ENCODE results near the gene ZNF644. TPM values are rescaled to one million over a fixed set of nuclear protein-coding genes. Genes with fewer than 3 reads are reported as not detected.
"Not testable (repeated sequence)": the region's sequence is repeated elsewhere in the genome, so short reads cannot be mapped to it uniquely, and the experiment has no call there.

ZNF644 gene
- total RNA-seq, 1 experiment from 2014 or later: 46.2 TPM

- Mint-ChIP-seq H3K4me1 (ENCODE audit: insufficient read depth, unreplicated experiment) (no peaks in the 10 kb centered on the region), H3K9me3 (ENCODE audit: unreplicated experiment) (no peaks in the 10 kb centered on the region), H3K4me3 (ENCODE audit: unreplicated experiment) (no peak overlapping the region), H3K27ac (ENCODE audit: low read depth, unreplicated experiment) (no peak overlapping the region), H3K27me3 (ENCODE audit: insufficient read depth, unreplicated experiment) (no peaks in the 10 kb centered on the region), H3K36me3 (ENCODE audit: insufficient read depth, unreplicated experiment) (no peaks in the 10 kb centered on the region)
- TF ChIP-seq CTCF (IDR thresholded peaks at IDR 0.05; ENCODE audit: unreplicated experiment): no peak
- intact Hi-C loops (cut with micrococcal nuclease): no loop called here
- ChIA-PET POLR2A (interaction anchor here (0.7 to 1.1 kb wide), 2 partner anchors 10 to 37 kb away, joined by 3 read pairs; partner anchors contain the start of gene ZNF644), CTCF (interaction anchor here (0.6 to 1.1 kb wide), 5 partner anchors 8 to 106 kb away, joined by 3 to 5 read pairs (median 4); no protein-coding TSS in a partner anchor)
- no peak for DNase-seq (ENCODE audit: unreplicated experiment)
- BruUV-seq (replicated peaks): no TSS peak
Observed at GRCh38 chr1:91059157-91059556, 37.3 kb upstream of the ZNF644 start.

GRCh38 chr1:91057784-91058183 is 35.9 kb upstream of the ZNF644 start:
- no peak for TF ChIP-seq CTCF (IDR thresholded peaks at IDR 0.05; ENCODE audit: unreplicated experiment)
- no TSS peak for BruUV-seq (replicated peaks)
- DNase-seq (ENCODE audit: unreplicated experiment): no peak
- no peaks in the 10 kb centered on the region for H3K36me3 Mint-ChIP-seq (ENCODE audit: insufficient read depth, unreplicated experiment)
- ChIA-PET CTCF (no interaction called here), POLR2A (no interaction called here)
- no peak overlapping the region for H3K27ac Mint-ChIP-seq (ENCODE audit: low read depth, unreplicated experiment)
- H3K9me3 Mint-ChIP-seq (ENCODE audit: unreplicated experiment): no peaks in the 10 kb centered on the region
- intact Hi-C loops (cut with micrococcal nuclease): no loop called here
- H3K4me1 Mint-ChIP-seq (ENCODE audit: insufficient read depth, unreplicated experiment): no peaks in the 10 kb centered on the region
- no peaks in the 10 kb centered on the region for H3K27me3 Mint-ChIP-seq (ENCODE audit: insufficient read depth, unreplicated experiment)
- H3K4me3 Mint-ChIP-seq (ENCODE audit: unreplicated experiment): no peak overlapping the region

GRCh38 chr1:91054780-91055481 is 33.1 kb upstream of the ZNF644 start:
- intact Hi-C loops (cut with micrococcal nuclease): no loop called here
- Mint-ChIP-seq H3K4me1 (ENCODE audit: insufficient read depth, unreplicated experiment) (no peaks in the 10 kb centered on the region), H3K9me3 (ENCODE audit: unreplicated experiment) (no peaks in the 10 kb centered on the region), H3K36me3 (ENCODE audit: insufficient read depth, unreplicated experiment) (no peaks in the 10 kb centered on the region), H3K27me3 (ENCODE audit: insufficient read depth, unreplicated experiment) (no peaks in the 10 kb centered on the region), H3K4me3 (ENCODE audit: unreplicated experiment) (no peak overlapping the region), H3K27ac (ENCODE audit: low read depth, unreplicated experiment) (no peak overlapping the region)
- no peak for TF ChIP-seq CTCF (IDR thresholded peaks at IDR 0.05; ENCODE audit: unreplicated experiment)
- ChIA-PET POLR2A (no interaction called here), CTCF (interaction anchor here (0.6 to 1.9 kb wide), 3 partner anchors 28 to 1181 kb away, joined by 3 to 10 read pairs (median 4); no protein-coding TSS in a partner anchor)
- BruUV-seq (replicated peaks): no TSS peak
- no peak for DNase-seq (ENCODE audit: unreplicated experiment)

GRCh38 chr1:91053630-91054029 is 31.8 kb upstream of the ZNF644 start:
- no peak overlapping the region for H3K4me3 Mint-ChIP-seq (ENCODE audit: unreplicated experiment)
- BruUV-seq (replicated peaks): no TSS peak
- DNase-seq (ENCODE audit: unreplicated experiment): no peak
- POLR2A ChIA-PET: no interaction called here
- intact Hi-C loops (cut with micrococcal nuclease): no loop called here
- no peak overlapping the region for H3K27ac Mint-ChIP-seq (ENCODE audit: low read depth, unreplicated experiment)
- no peak for TF ChIP-seq CTCF (IDR thresholded peaks at IDR 0.05; ENCODE audit: unreplicated experiment)
- CTCF ChIA-PET: interaction anchor here (0.7 to 1.9 kb wide), 2 partner anchors 112 to 433 kb away, joined by 3 to 10 read pairs; no protein-coding TSS in a partner anchor
- no peaks in the 10 kb centered on the region for H3K27me3 Mint-ChIP-seq (ENCODE audit: insufficient read depth, unreplicated experiment)
- no peaks in the 10 kb centered on the region for H3K36me3 Mint-ChIP-seq (ENCODE audit: insufficient read depth, unreplicated experiment)
- no peaks in the 10 kb centered on the region for H3K9me3 Mint-ChIP-seq (ENCODE audit: unreplicated experiment)
- H3K4me1 Mint-ChIP-seq (ENCODE audit: insufficient read depth, unreplicated experiment): no peaks in the 10 kb centered on the region

GRCh38 chr1:91049551-91049950 is 27.7 kb upstream of the ZNF644 start:
- CTCF ChIA-PET: interaction anchor here (0.7 to 1.4 kb wide), 3 partner anchors 11 to 117 kb away, joined by 3 to 6 read pairs (median 5); no protein-coding TSS in a partner anchor
- H3K36me3 Mint-ChIP-seq (ENCODE audit: insufficient read depth, unreplicated experiment); intact Hi-C loops (cut with micrococcal nuclease); H3K4me1 Mint-ChIP-seq (ENCODE audit: insufficient read depth, unreplicated experiment); H3K4me3 Mint-ChIP-seq (ENCODE audit: unreplicated experiment); H3K27ac Mint-ChIP-seq (ENCODE audit: low read depth, unreplicated experiment); DNase-seq (ENCODE audit: unreplicated experiment); H3K27me3 Mint-ChIP-seq (ENCODE audit: insufficient read depth, unreplicated experiment); BruUV-seq (replicated peaks); H3K9me3 Mint-ChIP-seq (ENCODE audit: unreplicated experiment): not testable (repeated sequence)
- POLR2A ChIA-PET: interaction anchor here (1.1 kb wide), 1 partner anchor 9 kb away, joined by 3 read pairs; no protein-coding TSS in a partner anchor

All from MCF 10A (cell line).